Activated CD4-positive, CD25-positive, alpha-beta regulatory T cell treated with anti-CD3 and anti-CD28 coated beads, Interleukin-2, amount 50 U/mL, for 24 hours (primary cell): ENCODE measurements around the gene INPP5B.
"Not testable (repeated sequence)": the region's sequence is repeated elsewhere in the genome, so short reads cannot be mapped to it uniquely, and the experiment has no call there.

Source experiments
- ATAC-seq, 2 donors: fragments of 150-1000 bp; cut with Tn5 transposase; one replicate each; pipeline ENCODE4 v1.10.0; 2021; ENCODE audit warnings: mild to moderate bottlenecking in 1 of 2, moderate library complexity in 1 of 2

Gene INPP5B

DNA sequence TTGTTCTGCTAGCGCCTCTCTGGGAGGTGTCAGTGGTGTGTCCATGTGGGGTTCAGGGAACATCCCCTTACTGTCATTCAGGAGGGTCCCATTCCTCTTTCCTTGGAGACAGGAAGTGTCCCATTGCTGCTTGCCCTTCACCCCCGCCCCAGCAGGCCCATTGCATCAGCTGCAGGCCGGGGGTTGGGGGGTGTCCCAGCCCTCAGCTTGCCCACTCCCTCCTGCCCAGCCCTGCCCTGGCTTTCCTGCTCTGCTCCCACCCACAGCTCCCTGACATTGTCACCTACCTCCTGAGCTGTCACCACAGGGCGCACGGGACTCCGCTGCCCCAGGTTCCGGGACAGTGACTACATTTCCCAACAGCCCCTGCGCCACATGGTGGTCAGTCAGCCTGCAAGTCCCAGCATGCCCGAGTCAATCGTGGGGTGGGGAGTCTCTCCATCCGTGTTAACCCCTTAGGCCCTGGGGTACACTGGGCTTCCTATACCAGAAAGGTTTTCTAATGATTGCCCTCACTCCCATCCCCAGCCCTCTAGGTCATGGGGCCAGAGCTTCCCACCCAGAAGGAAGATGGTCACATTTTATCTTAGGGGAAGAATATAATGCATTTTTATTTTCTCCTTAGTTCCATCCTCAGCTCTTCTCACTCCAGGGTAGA is at the start of gene INPP5B:
Gene INPP5B, minus strand, starts transcription at position 351 of the 658 bp plus-strand sequence. CDS start 745 bp downstream, outside the sequence.
- peak; percentile 92 to 94 for ATAC-seq

DNA sequence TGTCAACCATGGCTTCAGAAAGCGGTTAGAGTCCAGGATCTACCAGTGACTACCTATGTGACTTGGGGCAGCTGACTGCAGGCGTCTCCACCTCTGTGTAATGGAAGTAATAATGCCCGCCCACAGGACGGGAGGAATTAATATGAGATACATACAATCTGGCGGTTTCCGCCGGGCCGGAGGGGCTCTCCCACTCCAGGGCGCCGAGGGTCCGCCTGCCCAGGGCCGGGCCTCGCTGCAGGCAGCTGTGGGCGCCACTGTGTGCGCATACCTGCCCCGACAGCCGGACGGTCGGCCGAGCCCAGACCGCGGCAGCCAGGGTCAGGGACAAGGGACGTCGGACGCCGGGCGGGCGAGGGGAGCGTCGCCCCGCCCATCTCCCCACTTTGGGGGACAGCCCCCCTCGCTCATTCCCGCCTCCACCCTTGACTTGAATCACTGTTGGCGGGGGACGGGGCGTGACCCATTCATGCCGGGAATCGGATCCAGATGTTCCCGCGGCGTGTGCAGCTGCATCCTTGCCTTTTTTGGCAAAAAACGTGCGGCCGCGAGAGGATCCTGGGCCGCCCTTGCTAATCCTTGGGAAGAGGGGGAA is 49.0 kb upstream of the INPP5B start:
- ATAC-seq, result peak; percentile 38 to 81

DNA sequence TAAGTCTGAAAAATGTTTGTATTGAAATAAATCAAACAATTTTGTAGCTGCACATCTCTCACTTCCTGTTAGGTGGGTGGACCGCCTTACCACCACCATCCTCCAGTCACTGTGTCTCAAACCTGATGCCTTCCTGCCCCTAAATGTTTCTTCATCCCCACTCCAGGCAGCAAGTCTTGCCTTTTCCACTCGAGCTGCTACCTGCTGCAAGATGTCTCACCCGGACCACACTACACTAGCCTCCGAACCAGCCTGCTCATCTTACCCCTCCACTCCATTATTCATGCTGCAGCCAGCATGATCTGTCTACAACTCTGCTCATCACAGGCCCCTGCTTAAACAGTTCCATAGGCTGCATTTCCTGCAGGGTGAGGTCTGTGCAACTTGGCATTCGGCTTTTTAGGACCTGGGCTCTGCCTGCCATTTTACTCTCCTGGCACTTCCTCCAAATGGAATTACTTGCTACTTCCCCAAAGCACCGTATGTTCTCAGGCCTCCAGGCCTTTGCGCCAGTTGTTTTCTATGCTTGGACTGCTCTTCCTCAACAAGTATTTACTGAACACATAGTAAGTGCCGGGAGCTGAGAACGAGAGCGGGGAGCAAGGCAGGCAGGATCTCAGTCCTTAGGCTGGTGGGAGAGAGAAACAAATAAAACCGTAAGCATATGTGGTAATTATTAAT is 48.2 kb upstream of the INPP5B start:
- peak in 1 of 2 donors; percentile 7 for ATAC-seq

DNA sequence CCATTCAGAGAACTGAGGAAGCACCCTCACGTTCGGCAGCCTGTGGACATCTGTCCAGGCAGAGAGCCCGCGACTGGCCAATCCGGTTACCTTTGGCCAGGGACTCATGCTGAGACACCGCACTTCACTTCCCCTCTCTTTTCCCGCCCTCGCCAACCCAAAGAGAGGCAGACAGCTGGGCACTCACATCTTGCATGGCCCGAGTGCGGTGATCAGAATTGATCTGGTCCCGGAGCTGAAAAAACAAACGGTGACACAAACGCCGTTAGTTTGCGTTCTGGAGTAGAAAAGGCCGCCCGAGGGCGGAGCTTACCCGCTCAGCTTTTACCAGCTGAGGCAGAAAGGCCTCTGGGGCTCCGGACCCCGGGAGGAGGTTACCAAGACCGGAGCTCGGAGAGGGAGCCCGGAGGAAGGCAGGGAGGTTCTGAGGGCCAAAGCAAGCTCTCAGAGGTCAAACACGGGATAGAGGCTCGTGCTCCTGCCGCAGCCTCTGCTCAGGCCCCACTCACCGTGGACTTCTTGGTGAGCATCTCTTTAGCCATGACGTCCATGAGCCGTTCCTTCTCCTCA is 42.6 kb upstream of the INPP5B start:
- peak; percentile 21 to 23 for ATAC-seq

DNA sequence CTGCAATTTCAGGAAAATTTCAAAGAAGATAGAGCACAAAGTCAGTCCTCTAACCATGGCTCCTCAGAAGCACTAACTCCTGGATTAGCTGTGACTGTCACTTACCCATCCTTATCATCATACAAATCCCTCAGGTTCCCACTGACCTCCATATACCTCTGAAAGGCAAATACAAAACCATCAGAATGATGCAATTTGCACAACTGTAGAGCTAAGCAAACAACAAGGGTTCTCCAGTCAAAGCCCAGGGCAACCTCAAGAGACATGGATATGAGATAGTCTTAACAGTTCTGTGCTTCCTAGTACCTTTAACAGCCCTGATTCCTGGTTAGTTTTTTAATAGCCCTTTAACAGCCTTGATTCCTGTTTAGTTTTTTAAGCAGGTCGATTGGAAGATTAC is 40.8 kb upstream of the INPP5B start:
- no peak for ATAC-seq

DNA sequence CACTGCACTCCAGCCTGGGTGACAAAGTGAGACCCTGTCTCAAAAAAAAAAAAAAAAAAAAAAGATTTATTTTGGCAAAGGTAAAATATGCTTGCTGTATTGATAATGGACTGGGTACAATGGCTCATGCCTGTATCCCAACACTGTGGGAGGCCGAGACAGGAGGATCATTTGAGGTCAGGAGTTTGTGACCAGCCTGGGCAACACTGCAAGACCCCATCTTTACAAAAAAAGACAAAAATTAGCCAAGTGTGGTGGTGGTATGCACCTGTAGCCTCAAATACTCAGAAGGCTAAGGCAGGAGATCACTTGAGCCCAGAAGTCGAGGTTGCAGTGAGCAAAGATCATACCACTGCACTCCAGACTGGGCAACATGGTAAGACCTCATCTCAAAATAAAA is 36.7 kb upstream of the INPP5B start:
- ATAC-seq, result no peak

DNA sequence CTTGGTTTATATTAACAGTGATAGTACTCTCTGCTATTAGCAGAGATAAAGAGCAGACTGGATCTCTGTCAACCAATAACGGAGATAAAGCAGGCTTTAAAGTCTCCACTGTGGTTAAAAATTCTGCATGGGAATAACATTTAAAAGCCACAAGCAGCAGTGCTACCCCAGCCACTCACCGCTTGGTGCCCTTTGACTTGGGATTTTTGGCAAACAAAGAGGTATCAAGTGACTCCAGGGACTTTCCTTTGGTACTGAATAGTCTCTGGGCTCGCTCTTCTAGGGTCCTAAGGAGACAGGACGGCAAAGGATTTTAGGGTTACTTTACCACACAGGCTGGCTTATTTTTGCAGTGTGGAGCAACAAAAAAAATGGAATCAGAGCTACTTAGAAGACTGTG is 31.7 kb upstream of the INPP5B start:
- no peak for ATAC-seq

DNA sequence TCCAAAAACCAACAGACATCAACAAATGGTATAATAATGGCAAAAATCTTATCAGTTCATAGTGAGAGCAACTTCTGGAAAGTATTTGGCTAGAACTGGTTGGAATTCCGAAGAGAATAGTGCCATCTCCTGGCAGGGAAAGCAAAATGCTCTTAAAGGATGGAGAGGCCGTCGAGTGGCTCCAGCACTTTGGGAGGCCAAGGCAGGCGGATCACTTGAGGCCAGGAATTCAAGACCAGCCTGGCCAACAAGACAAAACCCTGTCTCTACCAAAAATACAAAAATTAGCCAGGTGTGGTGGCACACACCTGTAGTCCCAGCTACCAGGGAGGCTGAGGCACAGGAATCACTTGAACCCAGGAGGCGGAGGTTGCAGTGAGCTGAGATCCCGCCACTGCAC is 28.2 kb upstream of the INPP5B start:
- ATAC-seq, result not testable (repeated sequence)

DNA sequence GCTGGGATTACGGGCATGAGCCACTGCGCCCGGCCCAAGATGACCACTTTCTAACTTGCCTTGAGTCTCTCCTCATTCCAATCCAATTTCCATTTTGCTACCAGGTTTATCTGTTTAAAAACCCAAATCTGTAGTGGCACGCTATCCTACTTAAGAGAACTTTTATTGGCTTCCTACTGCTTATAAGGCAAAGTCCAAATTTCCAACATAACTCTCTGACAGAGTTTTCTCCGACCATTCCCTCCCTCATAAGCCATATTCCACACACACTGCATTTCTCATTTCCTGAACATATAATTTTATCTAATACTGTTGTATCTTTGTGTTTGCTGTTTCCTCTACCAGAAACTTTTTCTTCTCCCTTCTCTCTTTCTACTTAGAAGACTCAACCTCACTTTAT is 27.7 kb upstream of the INPP5B start:
- ATAC-seq, result no peak

DNA sequence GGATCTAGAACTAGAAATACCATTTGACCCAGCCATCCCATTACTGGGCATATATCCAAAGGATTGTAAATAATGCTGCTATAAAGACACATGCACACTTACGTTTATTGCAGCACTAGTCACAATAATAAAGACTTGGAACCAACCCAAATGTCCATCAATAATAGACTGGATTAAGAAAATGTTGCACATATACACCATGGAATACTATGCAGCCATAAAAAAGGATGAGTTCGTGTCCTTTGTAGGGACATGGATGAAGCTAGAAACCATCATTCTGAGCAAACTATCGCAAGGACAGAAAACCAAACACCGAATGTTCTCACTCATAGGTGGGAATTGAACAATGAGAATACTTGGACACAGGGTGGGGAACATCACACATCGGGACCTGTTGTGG is 26.8 kb upstream of the INPP5B start:
- not testable (repeated sequence) for ATAC-seq

DNA sequence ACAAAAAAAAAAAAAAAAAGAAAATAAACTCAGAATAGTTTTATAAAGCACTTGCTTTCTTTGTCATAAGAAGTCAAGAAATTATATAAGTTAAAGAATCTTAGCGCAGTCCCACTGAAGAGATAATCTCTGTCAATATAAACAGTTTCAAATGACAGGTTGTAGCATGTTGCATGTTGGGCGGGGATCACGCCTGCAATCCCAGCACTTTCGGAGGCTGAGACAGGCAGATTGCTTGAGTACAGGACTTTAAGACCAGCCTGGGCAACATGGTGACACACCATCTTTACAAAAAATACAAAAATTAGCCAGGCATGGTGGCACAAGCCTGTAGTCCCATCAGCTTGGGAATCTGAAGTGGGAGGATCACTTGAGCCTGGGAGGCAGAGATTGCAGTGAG is 18.4 kb upstream of the INPP5B start:
- no peak for ATAC-seq

DNA sequence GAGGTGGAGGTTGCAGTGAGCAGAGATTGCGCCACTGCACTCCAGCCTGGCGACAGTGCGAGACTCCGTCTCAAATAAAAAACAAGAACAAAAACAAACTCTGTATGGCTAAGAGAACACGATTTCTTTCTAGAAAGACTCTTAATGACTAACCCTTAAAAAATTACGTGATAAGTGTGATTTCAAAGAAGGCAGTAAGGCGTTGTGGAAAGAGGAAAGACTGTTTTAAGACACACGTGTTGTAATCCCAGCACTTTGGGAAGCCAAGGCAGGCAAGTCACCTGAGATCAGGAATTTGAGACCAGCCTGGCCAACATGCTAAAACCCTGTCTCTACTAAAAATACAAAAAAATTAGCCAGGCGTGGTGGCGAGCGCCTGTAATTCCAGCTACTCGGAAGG is 17.3 kb upstream of the INPP5B start:
- not testable (repeated sequence) for ATAC-seq

DNA sequence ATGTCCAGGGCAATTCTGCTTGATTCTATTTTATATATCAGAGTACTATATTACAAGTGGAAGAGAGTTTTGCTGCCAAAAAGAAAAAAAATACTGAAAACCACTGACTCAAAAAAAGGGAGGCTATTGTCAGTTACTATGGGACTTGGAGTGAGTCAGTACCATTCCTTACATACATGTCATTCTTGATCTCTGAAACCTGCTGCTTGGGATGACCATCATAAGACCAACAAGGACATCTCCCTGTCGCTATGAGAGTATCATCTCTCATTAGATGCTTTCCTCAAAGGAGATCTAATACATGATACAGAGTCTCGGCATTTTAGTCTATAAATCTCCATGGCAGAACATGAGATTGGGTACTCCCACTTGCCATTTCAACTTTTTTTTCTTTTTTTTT is 11.8 kb upstream of the INPP5B start:
- ATAC-seq, result no peak

DNA sequence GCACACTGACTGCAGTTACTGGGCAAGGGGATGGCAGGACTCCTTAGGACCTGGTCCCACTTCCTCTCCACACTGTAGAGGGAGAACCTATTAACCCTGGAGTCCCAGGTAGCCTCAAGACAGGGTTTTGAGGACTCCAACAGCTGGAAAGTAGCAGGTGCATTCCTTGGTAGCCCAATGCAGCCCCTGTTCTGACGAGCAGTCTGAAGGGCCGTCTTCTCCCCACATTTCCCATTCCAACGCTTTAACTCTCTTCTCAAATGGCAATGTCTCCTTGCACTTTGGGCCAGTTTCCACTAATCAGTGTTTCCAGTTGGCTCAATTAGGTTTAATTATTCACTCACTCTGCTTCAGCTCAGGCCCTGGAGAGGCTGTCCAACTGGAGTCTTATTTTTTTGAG is 8.8 kb upstream of the INPP5B start:
- no peak for ATAC-seq

DNA sequence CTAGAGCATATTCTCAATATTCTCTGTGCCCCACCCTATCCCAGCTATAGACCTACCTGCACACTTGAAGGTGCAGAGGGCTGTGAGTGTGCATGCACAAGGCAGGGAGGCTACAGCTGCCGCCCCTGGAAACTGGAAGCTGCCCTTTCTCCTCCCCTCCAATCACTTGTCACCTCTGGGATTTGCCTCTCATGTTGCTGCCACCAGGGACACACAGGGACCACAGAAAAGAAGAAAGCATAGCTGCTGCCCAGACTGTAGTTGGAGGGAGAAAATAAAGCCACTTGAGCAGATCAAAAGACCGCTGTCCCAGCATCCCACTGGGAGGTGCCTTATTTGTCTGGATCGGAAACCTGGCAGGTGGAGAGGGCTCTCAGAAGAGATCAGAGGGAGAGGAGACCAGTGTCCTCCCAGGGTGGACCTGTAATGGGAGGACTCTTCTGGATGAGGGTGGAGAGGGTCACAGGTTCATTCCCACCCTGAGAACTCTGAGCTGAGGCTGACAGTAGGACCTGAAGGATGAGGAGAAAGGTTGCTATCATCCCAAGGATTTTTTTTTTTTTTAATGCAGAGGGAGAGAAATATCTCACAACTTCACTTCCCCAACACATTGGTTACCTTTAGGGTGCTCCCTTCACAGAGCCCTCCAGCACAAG is 7.6 kb upstream of the INPP5B start:
- ATAC-seq, result no peak

DNA sequence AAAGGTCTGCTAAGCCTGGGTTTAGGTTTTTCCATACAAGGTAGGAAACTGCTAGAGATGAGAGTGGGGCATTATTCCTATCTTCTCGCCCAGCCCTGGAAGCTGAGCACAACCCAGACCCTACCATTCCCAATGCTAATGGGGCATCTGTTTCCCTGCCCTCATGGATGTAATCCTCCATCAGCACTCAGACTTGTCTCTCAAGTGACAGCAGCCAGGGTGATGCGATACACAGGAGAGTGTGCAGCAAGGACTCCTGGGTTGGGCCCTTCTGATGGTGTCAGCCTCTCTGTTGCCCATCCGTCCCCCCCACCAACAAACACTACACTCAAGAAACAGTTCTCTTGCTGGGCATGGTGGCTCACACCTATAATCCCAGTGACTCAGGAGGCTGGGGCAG is 5.9 kb upstream of the INPP5B start:
- no peak for ATAC-seq

DNA sequence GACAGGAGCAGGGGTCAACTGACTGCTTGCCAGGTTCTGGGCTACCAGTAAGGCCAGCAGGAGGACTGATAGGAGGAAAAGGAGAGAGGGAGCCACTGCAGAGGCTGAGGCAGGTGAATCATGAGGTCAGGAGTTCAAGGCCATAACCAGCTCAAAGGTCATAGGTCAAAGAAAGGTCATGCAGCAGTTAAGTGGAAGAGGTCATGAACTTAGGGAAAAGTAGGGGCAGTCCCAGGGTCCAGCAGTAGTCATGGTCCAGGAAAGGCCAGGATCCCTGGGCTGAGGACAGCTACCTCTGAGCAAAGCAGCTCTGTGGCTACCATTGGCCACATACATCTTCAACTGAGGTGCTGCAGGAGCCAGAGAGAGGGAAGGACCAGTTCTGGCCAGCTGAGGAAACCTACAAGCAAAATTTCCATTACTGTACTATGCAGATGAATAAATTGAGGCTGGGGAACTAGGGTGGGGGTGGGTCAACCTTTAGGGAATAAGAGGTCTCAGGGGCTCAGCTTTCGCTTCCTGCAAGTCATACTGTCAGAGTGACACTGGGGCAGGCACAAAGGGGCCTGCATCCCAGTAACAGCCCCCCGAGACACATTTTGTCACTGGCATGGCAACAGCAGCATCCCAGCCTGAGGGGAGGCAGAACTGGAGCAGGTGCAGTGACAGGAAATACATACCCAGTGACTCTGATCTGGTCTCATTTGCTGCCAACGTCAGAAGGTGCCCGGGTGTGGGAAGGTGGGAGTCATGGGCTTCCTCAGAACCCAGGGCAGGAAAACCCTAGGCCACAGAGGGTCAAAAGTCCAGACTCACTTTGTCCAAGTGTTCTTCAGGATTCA is 5.2 kb upstream of the INPP5B start:
- ATAC-seq, result no peak

DNA sequence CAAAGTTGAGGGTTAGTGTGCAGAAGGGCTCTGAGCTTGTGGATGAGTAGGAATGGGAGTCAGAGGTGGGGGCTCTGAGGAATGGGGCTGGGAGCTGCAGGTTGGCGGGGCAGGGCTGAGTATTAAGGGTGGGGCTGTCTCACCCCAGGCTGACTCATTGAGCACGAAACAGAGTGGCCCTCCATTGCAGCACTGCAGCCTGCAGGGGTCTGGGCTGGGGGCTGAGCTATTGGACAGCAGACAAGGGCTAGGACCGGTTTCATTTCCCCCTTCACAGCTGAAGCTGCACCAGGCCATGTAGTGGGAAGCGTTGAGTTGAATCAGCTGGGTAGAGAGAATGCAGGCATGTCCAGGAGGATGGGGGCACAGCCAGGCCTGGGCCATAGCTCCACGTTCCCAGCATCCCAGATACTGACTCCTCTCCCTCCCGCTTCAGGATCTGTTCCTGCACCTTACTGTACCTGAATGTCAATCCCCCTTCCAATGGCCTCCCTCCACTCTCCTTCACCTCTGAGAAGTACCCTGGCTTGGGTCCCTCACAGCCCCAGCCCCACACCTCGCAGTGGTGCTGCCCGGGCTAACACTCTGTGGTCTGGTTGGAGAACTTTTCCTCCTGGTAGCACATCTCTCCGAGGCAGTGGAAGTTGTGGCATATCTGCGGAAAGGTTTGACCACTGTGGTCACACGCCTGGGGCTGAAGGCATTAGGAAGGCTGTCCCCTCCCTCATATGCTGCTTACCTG is 4.4 kb upstream of the INPP5B start:
- no peak for ATAC-seq

DNA sequence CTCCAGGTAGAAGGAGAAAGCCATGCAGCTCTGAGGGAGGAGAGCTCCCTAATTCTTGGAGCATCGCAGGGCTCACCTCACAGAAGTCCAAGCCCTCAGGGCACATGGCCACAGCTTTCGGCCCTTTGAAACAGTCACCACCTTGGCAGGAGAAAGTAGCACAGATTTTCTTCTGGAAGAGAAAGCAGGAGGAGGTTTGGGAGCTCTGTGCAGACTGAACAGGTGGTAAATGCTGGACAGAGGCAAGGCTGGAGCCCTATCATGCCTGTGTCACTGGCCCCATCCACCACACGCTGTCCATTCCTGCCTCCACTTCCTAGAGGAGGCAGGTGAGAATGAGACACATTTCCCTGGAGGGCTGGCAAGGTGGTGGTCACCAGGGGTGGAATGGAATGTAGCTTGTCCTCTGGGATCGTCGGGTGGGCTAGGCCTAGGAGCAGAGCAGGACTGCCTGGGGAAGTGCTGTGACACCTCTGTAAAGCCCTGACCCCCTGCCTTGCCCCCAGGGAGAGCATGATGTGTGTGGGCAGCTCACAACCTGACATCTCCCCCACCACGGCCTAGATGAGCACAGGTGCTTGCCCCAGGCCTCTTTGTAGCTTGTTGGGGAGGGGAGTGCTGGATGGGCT is 2.8 kb upstream of the INPP5B start:
- ATAC-seq, result no peak

DNA sequence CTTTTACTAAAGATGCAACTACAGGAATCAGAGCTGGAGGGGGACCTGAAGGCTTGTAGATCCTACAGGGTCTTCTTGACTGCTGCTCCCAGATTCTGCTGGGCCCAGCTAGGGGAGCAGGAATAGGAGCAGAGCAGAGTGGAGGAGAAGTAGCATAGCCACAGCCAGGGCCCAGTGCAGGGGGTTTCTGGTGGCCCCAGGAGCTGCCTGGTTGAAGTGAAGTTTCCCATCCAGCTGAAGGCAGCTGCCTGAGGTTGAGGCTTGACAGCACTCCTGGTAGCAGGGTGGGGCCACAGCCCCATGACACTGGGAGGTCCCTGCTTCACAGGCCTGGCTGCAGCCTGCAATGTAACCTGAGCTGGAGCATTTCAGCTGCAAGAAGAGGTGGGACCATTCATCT is 2.0 kb upstream of the INPP5B start:
- no peak for ATAC-seq

DNA sequence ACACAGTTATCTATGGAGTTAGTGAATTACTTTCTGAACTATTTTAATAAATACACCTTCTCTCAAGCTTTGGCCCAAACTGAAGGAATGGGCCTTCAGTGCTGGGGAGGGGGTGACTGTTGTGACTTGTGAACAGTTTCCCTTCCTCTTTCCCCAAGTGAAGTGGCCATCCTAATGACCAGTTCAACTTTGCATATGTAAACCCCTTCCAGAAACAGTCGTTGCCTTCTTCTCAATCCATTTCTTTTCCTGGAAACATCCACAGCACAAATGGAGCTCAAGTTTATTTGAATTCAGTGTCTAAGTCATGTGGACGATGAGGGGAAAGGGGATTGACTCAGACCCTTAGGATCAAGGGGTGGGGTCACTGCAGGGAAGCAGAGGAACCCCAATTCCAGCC is 1.3 kb upstream of the INPP5B start:
- ATAC-seq, result no peak
